Measurements from ENCODE around the gene C1orf87. TPM values are rescaled to one million over a fixed set of nuclear protein-coding genes. Genes with fewer than 3 reads are reported as not detected.

C1orf87 gene
- total RNA-seq, 2 experiments from 2014 or later = not detected

GRCh38 chr1:59979666-59980065 lies 93.9 kb downstream of the C1orf87 start:
- DNase-seq (no peak), ATAC-seq (no peak)
- intact Hi-C loops (cut with micrococcal nuclease) = no loop called here
- TF ChIP-seq, protein P1, sequence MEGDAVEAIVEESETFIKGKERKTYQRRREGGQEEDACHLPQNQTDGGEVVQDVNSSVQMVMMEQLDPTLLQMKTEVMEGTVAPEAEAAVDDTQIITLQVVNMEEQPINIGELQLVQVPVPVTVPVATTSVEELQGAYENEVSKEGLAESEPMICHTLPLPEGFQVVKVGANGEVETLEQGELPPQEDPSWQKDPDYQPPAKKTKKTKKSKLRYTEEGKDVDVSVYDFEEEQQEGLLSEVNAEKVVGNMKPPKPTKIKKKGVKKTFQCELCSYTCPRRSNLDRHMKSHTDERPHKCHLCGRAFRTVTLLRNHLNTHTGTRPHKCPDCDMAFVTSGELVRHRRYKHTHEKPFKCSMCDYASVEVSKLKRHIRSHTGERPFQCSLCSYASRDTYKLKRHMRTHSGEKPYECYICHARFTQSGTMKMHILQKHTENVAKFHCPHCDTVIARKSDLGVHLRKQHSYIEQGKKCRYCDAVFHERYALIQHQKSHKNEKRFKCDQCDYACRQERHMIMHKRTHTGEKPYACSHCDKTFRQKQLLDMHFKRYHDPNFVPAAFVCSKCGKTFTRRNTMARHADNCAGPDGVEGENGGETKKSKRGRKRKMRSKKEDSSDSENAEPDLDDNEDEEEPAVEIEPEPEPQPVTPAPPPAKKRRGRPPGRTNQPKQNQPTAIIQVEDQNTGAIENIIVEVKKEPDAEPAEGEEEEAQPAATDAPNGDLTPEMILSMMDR (IDR thresholded peaks at IDR 0.05) = no peak
- H3K27me3 Mint-ChIP-seq = peaks cover 6% of the 10 kb centered on the region
- H3K27ac Mint-ChIP-seq = no peak overlapping the region
- no peaks in the 10 kb centered on the region for H3K4me1 Mint-ChIP-seq (ENCODE audit: low read depth)
- no peak overlapping the region for H3K4me3 Mint-ChIP-seq
- H3K36me3 Mint-ChIP-seq (ENCODE audit: low read depth) = no peaks in the 10 kb centered on the region
- CTCF ChIA-PET = interaction anchor here (2.4 to 2.7 kb wide), 2 partner anchors 8 to 12 kb away, joined by 8 read pairs; no protein-coding TSS in a partner anchor
- no peaks in the 10 kb centered on the region for H3K9me3 Mint-ChIP-seq
- POLR2A ChIA-PET = no interaction called here

DNA sequence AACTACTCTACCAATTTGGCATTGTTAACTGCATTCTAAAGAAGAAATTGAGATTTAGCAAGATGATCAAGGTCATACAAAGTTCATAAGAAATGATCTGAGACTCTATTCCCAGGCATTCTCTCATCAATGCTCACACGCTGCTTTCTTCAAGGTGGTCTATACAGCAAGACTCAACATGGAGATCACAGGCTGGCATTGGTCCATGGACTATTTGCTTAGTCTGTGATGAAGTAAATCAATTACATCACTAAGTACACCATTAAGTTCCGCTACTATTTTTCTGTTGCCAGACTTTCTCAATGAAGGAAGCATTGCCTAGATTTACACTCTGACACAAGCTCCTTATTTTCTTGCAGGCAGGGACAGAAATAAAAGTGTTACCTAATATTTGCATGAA lies 95.1 kb downstream of the C1orf87 start:
- ChIA-PET CTCF (interaction anchor here (2.4 to 2.7 kb wide), 2 partner anchors 7 to 11 kb away, joined by 8 read pairs; no protein-coding TSS in a partner anchor), POLR2A (no interaction called here)
- intact Hi-C loops (cut with micrococcal nuclease) = no loop called here
- H3K27ac Mint-ChIP-seq = no peak overlapping the region
- no peaks in the 10 kb centered on the region for H3K4me1 Mint-ChIP-seq (ENCODE audit: low read depth)
- ATAC-seq (no peak), DNase-seq (no peak)
- peaks cover 5% of the 10 kb centered on the region for H3K27me3 Mint-ChIP-seq
- no peaks in the 10 kb centered on the region for H3K36me3 Mint-ChIP-seq (ENCODE audit: low read depth)
- TF ChIP-seq, protein P1 (IDR thresholded peaks at IDR 0.05) = no peak
- no peaks in the 10 kb centered on the region for H3K9me3 Mint-ChIP-seq
- no peak overlapping the region for H3K4me3 Mint-ChIP-seq

GRCh38 chr1:59978026-59978425 lies 95.5 kb downstream of the C1orf87 start:
- CTCF ChIA-PET = interaction anchor here (1.5 to 2.7 kb wide), 2 partner anchors 10 to 13 kb away, joined by 5 to 8 read pairs; no protein-coding TSS in a partner anchor
- intact Hi-C loops (cut with micrococcal nuclease) = no loop called here
- POLR2A ChIA-PET = no interaction called here

GRCh38 chr1:59977075-59977410 lies 96.5 kb downstream of the C1orf87 start:
- POLR2A ChIA-PET = no interaction called here
- TF ChIP-seq, protein P1 (IDR thresholded peaks at IDR 0.05) = no peak
- Mint-ChIP-seq H3K36me3 (ENCODE audit: low read depth) (no peaks in the 10 kb centered on the region), H3K27me3 (peaks cover 9% of the 10 kb centered on the region), H3K27ac (no peak overlapping the region), H3K4me1 (ENCODE audit: low read depth) (no peaks in the 10 kb centered on the region), H3K4me3 (no peak overlapping the region), H3K9me3 (no peaks in the 10 kb centered on the region)
- CTCF ChIA-PET = interaction anchor here (0.8 to 1.8 kb wide), 12 partner anchors 9 to 1611 kb away, joined by 3 to 22 read pairs (median 4); no protein-coding TSS in a partner anchor
- DNase-seq = no peak
- intact Hi-C loops (cut with micrococcal nuclease) = no loop called here
- no peak for ATAC-seq

More at GRCh38 chr1:59978026-59978425, 95.5 kb downstream of the C1orf87 start:
- H3K4me3 Mint-ChIP-seq = no peak overlapping the region
- TF ChIP-seq, protein P1 (IDR thresholded peaks at IDR 0.05) = no peak
- no peaks in the 10 kb centered on the region for H3K4me1 Mint-ChIP-seq (ENCODE audit: low read depth)
- peaks cover 5% of the 10 kb centered on the region for H3K27me3 Mint-ChIP-seq
- H3K36me3 Mint-ChIP-seq (ENCODE audit: low read depth) = no peaks in the 10 kb centered on the region
- H3K9me3 Mint-ChIP-seq = no peaks in the 10 kb centered on the region
- H3K27ac Mint-ChIP-seq = no peak overlapping the region
- DNase-seq = no peak
- no peak for ATAC-seq

GRCh38 chr1:59976194-59977074 lies 97.1 kb downstream of the C1orf87 start:
- Mint-ChIP-seq H3K9me3 (no peaks in the 10 kb centered on the region), H3K36me3 (ENCODE audit: low read depth) (no peaks in the 10 kb centered on the region), H3K27ac (no peak overlapping the region), H3K27me3 (peaks cover 10% of the 10 kb centered on the region), H3K4me1 (ENCODE audit: low read depth) (peaks cover under 1% of the 10 kb centered on the region), H3K4me3 (no peak overlapping the region)
- DNase-seq (peak; percentile 69), ATAC-seq (no peak)
- intact Hi-C loops (cut with micrococcal nuclease) = no loop called here
- ChIA-PET CTCF (interaction anchor here (0.7 to 1.8 kb wide), 16 partner anchors 9 to 1612 kb away, joined by 3 to 22 read pairs (median 3); no protein-coding TSS in a partner anchor), POLR2A (no interaction called here)
- TF ChIP-seq, protein P1 (IDR thresholded peaks at IDR 0.05) = peak; percentile 84

Measured in activated CD8-positive, alpha-beta T cell treated with anti-CD3 and anti-CD28 coated beads for 36 hours (primary cell).